GM19395 (cell line): Measurements from ENCODE around the gene AMPH.
"Not testable (repeated sequence)": the region's sequence is repeated elsewhere in the genome, so short reads cannot be mapped to it uniquely, and the experiment has no call there.

Experiments used
- ATAC-seq: cut with Tn5 transposase; IDR thresholded peaks from one replicate; pipeline ENCODE4 v1.9.1; 2021; ENCODE audit warnings: mild to moderate bottlenecking, moderate library complexity; ENCODE audit not compliant: unreplicated experiment

The AMPH gene

DNA sequence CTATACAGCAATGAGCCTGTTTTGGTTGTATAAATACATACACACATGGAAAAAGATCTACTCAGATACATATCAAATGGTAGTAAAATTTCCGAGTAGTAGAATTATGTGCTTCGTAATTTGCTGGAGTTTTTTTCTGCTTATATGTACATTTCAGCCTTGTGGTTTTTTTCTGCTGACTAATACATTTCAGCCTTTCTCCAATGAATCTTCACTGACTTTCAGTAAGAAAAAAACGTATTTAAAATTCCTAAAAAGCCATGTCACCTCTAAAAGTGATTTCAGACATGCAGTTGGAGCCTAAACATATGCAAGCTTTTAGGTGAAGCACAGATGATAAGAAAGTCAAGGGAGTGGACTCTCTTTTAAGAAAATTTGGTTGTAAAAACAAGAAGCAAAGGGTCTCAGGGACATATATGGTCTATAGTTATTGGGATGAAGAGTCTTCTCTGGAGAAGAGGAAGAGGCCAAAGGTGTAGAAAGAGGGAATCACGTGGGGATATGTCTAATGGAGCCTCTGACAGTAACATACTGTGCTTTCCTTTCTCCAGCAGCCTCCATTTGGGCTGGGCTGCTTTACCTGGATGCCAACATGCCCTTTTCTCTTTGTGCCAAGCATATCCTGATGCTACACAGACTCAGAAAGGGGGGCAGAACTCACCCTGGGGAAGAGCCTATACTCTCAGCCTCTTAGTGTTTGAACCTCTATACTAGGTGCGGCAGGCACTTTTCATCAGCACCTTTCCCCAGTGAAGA is 2.4 kb downstream of the AMPH start:
- no peak for ATAC-seq

DNA sequence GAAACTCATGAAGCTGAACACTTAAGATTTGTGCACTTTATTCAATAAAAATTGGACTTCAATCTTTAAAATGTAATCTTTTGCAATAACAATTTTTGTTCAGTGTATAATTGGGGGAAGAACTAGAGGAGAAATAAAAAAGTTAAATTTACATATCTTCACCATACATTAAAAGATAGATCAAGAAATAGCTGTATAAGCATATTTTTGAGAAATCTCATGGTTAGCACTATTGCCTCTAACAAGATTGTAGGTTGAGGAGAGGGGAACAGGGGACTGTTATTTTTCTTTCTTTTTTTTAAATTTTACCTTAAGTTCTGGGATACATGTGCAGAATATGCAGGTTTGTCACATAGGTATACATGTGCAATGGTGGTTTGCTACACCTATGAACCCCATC is 5.3 kb downstream of the AMPH start:
- no peak for ATAC-seq

DNA sequence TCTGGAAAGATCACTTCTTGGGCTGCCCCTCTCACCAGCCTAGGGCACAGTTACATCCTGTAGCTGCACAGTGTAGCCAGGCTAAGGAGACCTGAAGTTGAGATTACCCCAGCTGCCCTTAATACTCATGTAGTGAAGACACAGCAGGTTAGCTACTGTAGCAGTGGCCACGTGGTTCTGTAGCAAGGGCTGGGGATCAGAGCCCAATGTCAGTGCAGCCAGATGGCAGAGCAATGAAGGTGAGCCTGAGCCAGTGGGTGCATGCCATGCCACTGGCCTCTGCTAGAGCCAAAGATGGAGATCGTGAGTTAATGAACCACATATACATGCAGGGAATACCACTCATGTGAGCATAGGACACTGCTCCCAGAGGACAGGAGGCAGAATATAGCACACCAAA is 15.5 kb downstream of the AMPH start:
- no peak for ATAC-seq

DNA sequence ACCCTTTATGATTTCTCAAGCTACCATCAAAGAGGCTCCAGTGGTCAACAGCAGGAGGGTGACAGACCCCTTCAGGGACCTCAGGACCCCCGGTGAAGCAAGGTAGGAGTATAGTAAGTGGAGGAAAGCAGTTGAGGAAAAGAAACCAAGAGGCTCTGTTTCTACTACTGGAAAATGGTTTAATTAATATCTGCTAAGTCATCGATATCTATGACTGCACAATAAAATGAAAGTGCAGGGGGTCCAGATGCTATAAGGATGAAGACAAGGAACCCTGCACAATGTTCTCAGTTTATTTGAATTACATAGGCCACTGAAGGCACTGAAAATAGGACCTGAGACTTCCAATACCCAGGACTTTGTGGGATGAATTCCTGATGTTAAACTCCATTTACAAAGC is 23.7 kb downstream of the AMPH start:
- ATAC-seq, result no peak

DNA sequence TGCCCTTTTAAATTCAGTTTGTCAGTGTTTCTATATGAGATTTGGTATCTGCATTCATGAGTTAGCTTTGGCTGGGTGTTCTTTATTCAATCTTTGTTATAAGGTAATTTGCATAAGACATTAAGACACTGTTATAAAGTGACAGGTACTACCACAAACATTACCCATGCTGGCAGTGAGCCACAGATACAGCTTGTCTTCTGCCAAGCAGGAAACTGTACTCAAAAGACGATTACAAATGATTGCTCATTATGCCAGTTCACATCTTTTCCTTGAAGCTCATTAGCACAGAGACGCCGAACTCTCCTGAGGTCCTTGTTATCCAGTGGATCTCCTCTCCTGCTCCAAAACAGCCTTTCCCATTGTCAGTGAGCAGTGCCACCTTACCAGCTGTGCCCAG is 30.4 kb downstream of the AMPH start:
- no peak for ATAC-seq

DNA sequence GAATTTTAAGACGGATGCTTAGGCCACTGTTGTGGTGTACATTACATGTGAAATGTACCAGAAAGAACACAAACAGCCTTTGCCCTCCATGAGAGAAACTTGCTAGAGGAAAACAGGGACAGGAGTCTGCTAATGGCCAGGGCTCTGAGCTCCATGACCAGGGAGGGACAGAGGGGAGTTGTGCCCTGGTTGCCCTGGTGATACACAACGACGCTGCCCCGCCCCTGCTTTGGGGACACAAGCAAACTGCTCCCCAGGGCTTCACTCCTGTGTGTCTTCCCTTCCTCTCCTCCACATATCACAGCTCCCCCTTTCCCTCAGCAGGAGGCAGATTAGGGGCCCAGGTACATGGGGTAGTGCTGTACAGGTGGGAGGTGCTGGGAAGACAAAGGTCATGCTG is 36.2 kb downstream of the AMPH start:
- ATAC-seq, result no peak

DNA sequence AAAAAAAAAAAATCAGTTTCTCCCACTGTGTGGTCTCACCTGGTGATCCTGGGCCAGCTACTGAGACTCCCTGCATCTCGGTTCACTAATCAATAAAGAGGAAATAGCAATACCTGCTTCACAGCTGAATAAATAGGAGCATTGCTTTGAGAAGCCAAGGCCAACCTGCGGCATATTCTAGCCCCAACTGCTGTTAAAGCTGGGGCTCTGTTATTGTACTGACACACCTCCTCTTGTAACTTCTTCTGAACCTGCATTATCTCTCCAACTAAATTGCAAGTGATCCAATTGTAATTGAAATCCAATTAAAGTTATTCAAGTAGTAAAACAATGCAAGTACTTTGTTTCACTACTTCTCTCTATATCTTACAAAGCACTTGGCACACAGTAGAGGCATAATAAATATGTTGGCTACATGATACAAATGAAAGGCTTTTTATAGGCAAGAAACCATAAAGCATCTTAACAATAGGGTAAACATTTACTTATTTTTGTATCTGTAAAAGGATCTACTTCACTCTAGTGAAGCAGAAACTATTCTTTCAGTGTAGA is 38.4 kb downstream of the AMPH start:
- ATAC-seq, result no peak

DNA sequence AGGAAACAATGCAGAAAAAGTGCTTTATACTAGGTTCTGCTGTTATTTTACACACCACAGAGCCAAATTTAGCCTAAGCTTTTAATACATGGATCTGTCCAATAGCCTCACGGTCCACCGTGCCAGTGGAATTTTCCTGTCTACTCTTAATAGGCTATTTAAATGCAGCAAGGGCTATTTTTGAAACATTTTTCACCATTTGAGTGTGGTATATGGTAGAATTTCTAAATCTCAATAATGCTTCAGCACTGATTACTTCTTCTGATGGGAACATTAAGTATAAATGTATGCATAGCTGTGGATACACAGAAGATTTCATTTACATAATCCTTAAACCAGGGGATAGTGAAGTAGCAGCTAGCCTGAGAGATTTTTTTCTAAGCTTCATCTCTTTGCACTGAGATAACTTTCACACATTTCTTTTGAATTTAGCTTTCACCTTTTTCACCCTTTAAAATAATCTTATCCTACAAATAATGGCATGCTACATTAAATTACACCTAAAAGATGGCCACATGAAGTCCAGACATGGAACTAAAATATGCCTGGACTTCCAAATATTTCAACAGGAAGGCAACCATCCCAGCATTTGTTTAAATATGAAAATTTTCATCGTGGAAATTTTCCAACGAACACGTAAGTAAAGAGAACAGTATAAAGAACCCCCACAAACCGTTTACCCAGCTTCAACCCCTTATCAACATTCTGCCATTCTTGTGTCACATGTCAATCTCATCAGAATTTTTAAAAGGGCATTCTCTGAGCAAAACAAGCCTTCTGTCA is 45.4 kb downstream of the AMPH start:
- no peak for ATAC-seq

DNA sequence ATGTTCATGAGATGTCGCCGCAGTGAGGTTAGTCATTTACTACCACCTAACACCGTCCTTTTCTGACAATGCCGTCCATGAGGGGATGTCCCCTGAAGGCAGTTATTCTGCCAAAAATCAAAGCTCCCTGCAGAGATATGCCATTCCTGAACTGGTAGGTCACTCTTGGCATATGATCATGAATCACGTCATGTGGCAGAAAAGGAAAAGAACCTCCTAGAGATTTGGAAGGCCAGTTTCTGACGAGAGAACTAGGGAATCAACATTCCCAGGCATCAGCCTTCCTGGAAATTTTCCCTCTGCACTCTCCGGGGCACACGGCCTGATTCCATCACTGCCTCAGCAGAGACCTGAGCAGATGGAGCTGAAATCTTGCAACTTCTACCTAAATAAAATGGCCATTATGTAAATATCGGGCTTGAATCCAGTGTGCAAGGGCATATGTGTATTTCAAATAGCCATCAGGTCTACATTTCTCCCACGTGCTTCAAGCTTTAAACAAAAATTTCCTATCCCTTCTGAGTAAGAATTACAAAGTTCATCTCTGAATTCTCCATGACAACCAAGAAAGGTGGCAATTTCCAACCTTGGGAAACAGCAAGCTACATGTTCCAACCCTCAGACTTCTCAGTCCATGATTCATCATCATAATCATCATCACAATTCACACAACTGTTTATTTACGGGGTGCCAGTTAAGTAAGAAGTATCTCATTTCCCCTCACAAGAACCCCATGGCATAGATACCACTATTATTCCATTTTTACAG is 46.5 kb downstream of the AMPH start:
- ATAC-seq, result no peak

DNA sequence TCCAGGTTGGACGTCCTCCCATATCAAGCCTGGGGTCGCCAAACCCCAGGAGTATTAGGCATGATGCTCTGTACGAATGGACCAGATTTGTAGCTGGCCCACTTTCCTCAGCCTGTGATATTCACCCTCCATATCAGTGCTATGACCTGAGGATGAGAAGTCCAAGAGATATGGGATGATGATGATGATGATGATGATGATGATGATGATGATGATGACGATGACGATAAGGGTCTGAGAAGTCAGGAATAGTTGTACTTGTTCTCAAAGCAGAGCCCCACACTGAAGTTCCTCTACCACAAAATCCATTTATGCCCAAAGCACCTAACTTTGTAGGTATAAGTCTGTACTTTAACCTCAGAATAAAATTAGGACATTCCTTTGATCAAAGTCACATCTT is 50.7 kb downstream of the AMPH start:
- no peak for ATAC-seq

DNA sequence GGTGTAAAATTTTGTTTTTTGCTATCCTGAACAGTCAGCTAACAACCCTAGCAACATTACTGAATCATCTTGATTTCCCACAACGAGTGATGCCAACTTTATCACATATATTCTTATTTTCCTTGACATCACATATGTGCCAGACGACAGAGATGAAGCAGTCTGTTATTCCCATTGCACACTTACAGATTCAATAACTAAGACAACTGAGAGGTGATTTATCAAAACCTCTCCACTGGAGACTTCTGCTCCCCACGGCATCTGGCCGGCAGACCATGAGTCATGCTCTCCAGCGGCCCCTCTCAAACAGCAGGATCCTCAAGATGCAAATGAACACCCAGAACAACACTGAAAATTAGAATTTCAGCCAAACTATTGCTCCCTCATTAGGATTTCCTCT is 57.1 kb downstream of the AMPH start:
- ATAC-seq, result no peak

DNA sequence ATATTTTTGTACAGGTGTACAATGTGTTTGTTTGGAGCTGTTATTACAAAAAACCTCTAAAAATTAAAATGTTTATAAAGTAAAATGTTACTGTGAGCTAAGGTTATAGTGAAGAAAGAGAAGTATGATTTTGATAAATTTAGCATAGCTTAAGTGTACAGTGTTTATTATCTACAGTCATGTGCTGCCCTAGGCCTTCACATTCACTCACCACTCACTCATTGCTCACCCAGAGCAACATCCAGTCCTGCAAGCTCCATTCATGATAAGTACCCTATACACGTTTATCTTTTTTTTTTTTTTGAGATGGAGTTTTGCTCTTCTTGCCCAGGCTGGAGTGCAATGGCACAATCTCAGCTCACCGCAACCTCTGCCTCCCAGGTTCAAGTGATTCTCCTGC is 59.6 kb downstream of the AMPH start:
- not testable (repeated sequence) for ATAC-seq

DNA sequence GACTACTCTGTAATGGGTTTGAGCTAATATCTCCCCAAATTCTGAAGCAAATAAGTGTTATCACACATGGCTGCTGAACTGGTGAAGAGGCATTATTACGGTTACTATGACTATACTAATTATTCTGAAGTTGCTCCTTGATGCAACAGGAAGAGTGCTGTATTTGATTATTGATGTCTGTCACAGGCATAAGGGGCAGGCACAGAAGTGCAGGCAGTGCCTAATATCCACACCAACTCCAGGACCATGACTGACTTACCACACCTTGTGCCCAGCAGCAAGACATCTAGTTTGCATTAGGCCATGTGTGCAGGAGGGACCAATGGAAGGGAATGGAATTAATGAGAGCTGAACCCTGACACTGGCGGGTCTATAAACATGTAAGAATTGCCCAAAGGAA is 62.7 kb downstream of the AMPH start:
- no peak for ATAC-seq

DNA sequence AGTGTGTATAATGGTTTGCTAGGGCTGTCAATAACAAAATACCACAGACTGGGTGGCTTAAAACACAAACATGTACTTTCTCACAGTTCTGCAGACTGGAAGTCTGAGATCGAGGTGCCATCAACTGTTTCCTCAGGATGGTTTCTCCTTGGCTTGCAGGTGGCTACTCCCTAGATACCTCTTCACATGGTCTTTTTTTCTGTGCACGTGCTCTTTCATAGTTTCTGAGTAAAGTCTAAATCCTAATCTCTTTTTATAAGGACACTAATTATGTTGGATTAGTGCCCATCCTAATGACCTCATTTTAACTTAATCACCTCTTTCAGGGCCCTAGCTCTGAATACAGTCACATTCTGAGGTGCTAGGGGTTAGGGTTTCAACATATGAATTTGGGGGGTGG is 65.9 kb downstream of the AMPH start:
- ATAC-seq, result no peak

DNA sequence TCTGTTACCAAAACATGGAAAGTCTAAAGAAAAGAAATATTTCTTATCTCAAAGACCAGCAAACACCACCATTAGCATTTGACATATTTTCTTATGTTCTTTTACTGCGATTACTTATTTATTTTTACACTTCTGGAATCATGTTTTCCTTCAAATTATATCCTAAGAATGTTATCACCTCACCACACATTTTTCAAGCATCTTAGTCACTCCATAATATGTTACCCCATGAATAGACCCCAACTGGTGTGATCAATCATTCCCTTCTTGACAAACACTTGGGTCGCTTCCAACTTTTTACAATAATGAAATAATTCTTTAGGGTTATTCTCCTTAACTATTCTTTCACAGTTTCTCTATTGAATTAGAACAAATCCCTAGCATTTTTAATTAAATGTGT is 67.4 kb downstream of the AMPH start:
- ATAC-seq, result no peak

DNA sequence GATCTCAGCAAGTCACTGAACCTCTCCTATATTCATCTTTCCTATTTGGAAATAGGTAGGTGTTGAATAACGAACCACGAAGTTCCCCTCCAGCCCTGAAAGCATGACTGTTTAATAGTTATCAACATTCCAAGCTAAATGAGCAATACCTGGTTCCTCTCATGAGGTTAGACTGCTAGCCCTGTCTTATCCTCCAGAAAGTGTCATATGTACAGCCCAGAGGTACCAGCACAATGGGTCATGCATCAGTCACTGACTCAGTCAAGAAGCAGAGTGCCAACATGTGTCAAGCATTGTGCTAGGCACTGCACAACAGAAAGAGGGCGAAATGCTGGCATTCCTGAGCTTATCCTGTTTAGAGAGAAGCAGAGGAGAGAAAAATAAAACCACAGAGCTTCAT is 70.0 kb downstream of the AMPH start:
- ATAC-seq, result no peak

DNA sequence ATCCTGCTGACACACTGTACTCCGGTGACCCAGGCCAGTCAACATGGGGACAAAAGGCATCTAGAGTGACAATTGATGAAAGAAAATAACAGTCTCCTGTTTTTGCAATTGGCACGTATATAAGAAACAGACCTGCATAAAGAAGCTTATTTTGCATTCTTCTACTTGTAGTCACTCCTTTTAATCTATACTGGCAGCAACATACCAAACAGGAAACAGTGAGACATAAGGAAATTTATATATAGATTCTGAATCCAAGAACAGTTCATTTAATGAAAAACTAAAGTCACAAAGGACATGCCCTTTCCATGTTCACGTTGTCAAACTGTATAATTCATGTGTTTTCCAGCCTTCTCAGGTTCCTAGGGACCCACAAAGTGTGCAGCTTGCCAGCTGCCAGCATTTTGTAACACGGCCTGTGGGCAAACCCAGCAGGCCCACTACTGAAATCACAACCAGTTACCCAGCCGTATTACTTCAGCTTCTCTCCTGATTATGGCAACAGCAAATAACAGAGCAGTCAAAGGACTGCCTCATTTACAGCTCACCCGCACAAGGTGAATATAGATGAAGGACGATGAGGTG is 72.3 kb downstream of the AMPH start:
- no peak for ATAC-seq

DNA sequence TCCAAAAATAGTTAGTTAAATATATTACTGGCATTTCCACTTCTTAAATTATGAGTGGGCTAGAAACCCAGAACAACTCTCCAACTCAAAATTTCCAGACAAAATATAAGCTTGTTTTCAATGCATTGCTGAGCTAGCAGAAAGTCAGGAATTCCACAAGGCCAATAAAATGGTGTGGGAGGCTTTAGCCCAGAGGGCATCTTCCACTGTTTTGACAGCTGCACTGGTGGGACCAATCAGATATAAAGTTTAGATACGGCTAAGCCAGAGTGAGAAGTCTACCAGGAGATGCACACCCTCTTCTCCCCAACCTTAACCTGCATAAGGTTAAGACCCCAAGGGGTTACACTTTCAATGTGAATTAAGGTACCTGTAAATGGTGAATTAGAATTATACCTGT is 76.6 kb downstream of the AMPH start:
- ATAC-seq, result no peak

DNA sequence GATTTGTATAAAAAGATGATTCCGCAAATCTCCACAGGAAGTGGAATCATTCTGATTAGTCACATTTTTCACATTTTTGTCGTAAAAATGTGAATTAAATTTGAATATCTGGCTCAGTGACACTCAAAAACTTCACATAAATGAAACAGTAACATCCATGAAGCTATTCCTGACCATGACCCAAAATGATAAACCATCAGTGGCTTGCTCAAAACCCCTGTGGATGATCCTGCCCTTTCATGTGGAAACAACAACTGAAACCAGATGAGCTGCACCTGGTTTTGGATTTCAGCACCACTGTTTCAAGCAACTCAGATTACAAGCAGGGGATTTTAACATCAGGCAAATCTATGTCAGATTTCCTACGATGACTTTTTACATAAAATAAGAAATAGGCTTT is 80.3 kb downstream of the AMPH start:
- no peak for ATAC-seq

DNA sequence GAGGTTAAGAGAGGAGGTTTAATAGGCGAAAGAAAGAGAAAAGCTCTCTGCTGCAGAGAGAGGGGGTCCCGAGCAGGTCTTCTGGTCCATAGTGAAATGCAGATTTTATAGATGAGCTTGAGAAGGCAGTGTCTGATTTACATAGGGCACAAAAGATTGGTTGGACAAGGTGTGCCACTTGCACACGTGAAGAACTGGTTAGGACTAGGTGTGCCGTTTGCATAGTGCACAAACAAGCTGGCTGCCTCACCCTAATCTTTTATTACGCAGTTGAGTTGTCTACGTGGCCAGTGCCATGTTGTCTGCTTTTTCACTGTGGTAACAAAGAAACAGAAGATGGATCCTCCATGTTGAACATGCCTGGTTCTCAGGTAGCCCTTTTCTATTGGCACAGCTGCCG is 82.6 kb downstream of the AMPH start:
- no peak for ATAC-seq

DNA sequence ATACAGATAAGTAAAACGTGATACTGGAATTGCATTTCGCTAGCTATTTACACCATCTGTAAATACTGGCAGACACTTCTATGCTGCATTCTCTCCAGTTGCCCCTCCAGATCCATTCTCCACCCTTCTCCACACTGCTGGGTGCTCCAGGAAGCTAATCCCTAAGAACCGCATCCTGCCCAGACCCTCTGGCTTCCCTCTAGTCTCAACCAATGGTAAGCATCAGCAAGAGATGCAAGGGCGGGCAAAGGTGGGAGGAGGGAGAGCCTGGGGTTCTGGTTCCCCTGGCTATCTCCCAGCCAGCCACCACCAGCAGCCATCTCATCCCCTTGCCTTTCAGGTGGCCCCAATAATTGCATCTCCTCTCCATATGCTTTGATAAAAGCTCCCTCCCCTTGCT is 84.4 kb downstream of the AMPH start:
- ATAC-seq, result no peak
